Tibial nerve (tissue), 4 donors: ENCODE data around the gene RNF113B. TPM values are rescaled to one million over a fixed set of nuclear protein-coding genes. Genes with fewer than 3 reads are reported as not detected.

Experiments
- DNase-seq, 2 donors: peaks; one replicate each; pipeline ENCODE4 v3.0.0-alpha.2; 2019; ENCODE audit warnings: low spot score in 2 of 2
- H3K27ac ChIP-seq, 4 donors: fragments of 200-600 bp; sonication (generic) in 3 of 4; one replicate each; pipeline ENCODE4 v1.5.1; 2017 to 2019; ENCODE audit warnings: mild to moderate bottlenecking in 1 of 4
- H3K27me3 ChIP-seq, 2 donors: fragments of 200-600 bp; sonication (generic) in 1 of 2; one replicate each; pipeline versions ENCODE4 v1.5.1 to v1.6.0; 2017 to 2019
- H3K36me3 ChIP-seq, 3 donors: fragments of 200-600 bp; sonication (generic); one replicate each; pipeline ENCODE4 v1.5.1; 2018 to 2019
- H3K4me1 ChIP-seq, 4 donors: fragments of 200-600 bp; sonication (generic) in 3 of 4; one replicate each; pipeline ENCODE4 v1.5.1; 2017 to 2019
- H3K4me3 ChIP-seq, 4 donors: fragments of 200-600 bp; sonication (generic) in 3 of 4; one replicate each; pipeline ENCODE4 v1.5.1; 2017 to 2019; ENCODE audit warnings: mild to moderate bottlenecking in 1 of 4, moderate library complexity in 1 of 4
- H3K9me3 ChIP-seq, 4 donors: fragments of 200-600 bp; sonication (generic) in 3 of 4; one replicate each; pipeline ENCODE4 v1.5.1; 2017 to 2019
- CTCF ChIP-seq, 5 experiments: fragments of 200-600 bp in 3 of 5; fragments of 450-650 bp in 2 of 5; sonication (generic) in 3 of 5; IDR thresholded peaks; one replicate each; pipeline ENCODE4 v1.5.1; 2016 to 2019; ENCODE audit warnings: antibody characterized with exemption in 5 of 5, mild to moderate bottlenecking in 3 of 5, moderate library complexity in 2 of 5
- EP300 ChIP-seq, 2 donors: sonication (generic); formaldehyde crosslinking; IDR thresholded peaks; one replicate each; pipeline ENCODE4 v1.6.1; 2017; ENCODE audit warnings: antibody characterized with exemption in 2 of 2, mild to moderate bottlenecking in 1 of 2
- POLR2A ChIP-seq, 2 donors: fragments of 450-650 bp; IDR thresholded peaks; one replicate each; pipeline ENCODE4 v1.6.1; 2017; ENCODE audit warnings: antibody characterized with exemption in 2 of 2, mild to moderate bottlenecking in 2 of 2, moderate library complexity in 2 of 2
- WGBS, 2 donors: methylation state at CpG; one replicate each; pipeline ENCODE4 v1.1.5; 2018; 5-methylcytosine and 5-hydroxymethylcytosine counted together
- total RNA-seq, 4 donors: library from RNA; depleted of rRNA; stranded (reverse); fragments of >200 nt; gene quantifications; one replicate each; pipeline ENCODE4 v1.1.0, GENCODE V29; 2016

Gene RNF113B
- total RNA-seq, 4 donors from 2014 or later: not detected

GRCh38 chr13:98180092-98180491 is 3.0 kb upstream of the RNF113B start:
- DNase-seq: no peak
- no peak overlapping the region for H3K4me3 ChIP-seq
- H3K27ac ChIP-seq: no peak overlapping the region
- peaks cover 0 to 8% (median 0%) of the 10 kb centered on the region in 4 donors for H3K9me3 ChIP-seq
- H3K27me3 ChIP-seq: no peaks in the 10 kb centered on the region
- peaks cover 0 to 6% (median 0%) of the 10 kb centered on the region in 4 donors for H3K4me1 ChIP-seq
- TF ChIP-seq CTCF (IDR thresholded peaks at IDR 0.05) (no peak), POLR2A (IDR thresholded peaks at IDR 0.05) (no peak), EP300 (IDR thresholded peaks at IDR 0.05) (no peak)
- H3K36me3 ChIP-seq: peaks cover 0 to 5% (median 0%) of the 10 kb centered on the region in 3 donors
- 88 to 92% methylated on average over 3 of the region's 3 CpGs for WGBS, 2 donors

- Histone ChIP-seq H3K36me3 (peaks cover 0 to 5% (median 0%) of the 10 kb centered on the region in 3 donors), H3K27me3 (no peaks in the 10 kb centered on the region), H3K4me1 (peaks cover 0 to 42% (median 12%) of the 10 kb centered on the region in 4 donors), H3K27ac (no peak overlapping the region), H3K9me3 (peaks cover 0 to 8% (median 0%) of the 10 kb centered on the region in 4 donors), H3K4me3 (no peak overlapping the region)
- WGBS, 2 donors: 69 to 76% methylated on average over 3 of the region's 3 CpGs
- no peak for DNase-seq
- TF ChIP-seq POLR2A (IDR thresholded peaks at IDR 0.05) (no peak), EP300 (IDR thresholded peaks at IDR 0.05) (no peak), CTCF (IDR thresholded peaks at IDR 0.05) (no peak)
Observed at GRCh38 chr13:98175823-98176222, 1.2 kb downstream of the RNF113B start.

GRCh38 chr13:98175043-98175442 is 2.0 kb downstream of the RNF113B start:
- TF ChIP-seq CTCF (IDR thresholded peaks at IDR 0.05) (no peak), POLR2A (IDR thresholded peaks at IDR 0.05) (no peak)
- Histone ChIP-seq H3K27me3 (no peaks in the 10 kb centered on the region), H3K4me1 (peaks cover 0 to 42% (median 12%) of the 10 kb centered on the region in 4 donors), H3K36me3 (peaks cover 0 to 5% (median 0%) of the 10 kb centered on the region in 3 donors), H3K9me3 (peaks cover 0 to 2% (median 0%) of the 10 kb centered on the region in 4 donors), H3K4me3 (no peak overlapping the region), H3K27ac (peak overlapping the region in 2 of 4 donors; percentile 69 to 82)
- DNase-seq: no peak
- WGBS, 2 donors: 34 to 42% methylated on average over 3 of the region's 3 CpGs

- Histone ChIP-seq H3K4me1 (peaks cover 0 to 42% (median 12%) of the 10 kb centered on the region in 4 donors), H3K27ac (peak overlapping the region in 2 of 4 donors; percentile 69 to 82), H3K9me3 (no peaks in the 10 kb centered on the region), H3K36me3 (peaks cover 0 to 5% (median 0%) of the 10 kb centered on the region in 3 donors), H3K4me3 (no peak overlapping the region), H3K27me3 (no peaks in the 10 kb centered on the region)
- DNase-seq: no peak
- TF ChIP-seq CTCF (IDR thresholded peaks at IDR 0.05) (no peak), POLR2A (IDR thresholded peaks at IDR 0.05) (no peak), EP300 (IDR thresholded peaks at IDR 0.05) (no peak)
- WGBS, 2 donors: 24 to 30% methylated on average over 7 of the region's 7 CpGs
Observed at GRCh38 chr13:98174307-98174706, 2.8 kb downstream of the RNF113B start.

GRCh38 chr13:98173431-98174152 is 3.5 kb downstream of the RNF113B start:
- WGBS, 2 donors: 25 to 31% methylated on average over 9 of the region's 9 CpGs
- H3K4me3 ChIP-seq: no peak overlapping the region
- H3K36me3 ChIP-seq: peaks cover 0 to 5% (median 0%) of the 10 kb centered on the region in 3 donors
- peaks cover 0 to 42% (median 12%) of the 10 kb centered on the region in 4 donors for H3K4me1 ChIP-seq
- DNase-seq: peak in 1 of 2 donors; percentile 10
- H3K27me3 ChIP-seq: no peaks in the 10 kb centered on the region
- H3K27ac ChIP-seq: peak overlapping the region in 3 of 4 donors; percentile 23 to 82 (median 69)
- no peaks in the 10 kb centered on the region for H3K9me3 ChIP-seq
- TF ChIP-seq POLR2A (IDR thresholded peaks at IDR 0.05) (no peak), CTCF (IDR thresholded peaks at IDR 0.05) (no peak), EP300 (IDR thresholded peaks at IDR 0.05) (no peak)
